Esophagus (tissue), 2 donors: ENCODE data around the gene ADORA2A. TPM values are rescaled to one million over a fixed set of nuclear protein-coding genes. Genes with fewer than 3 reads are reported as not detected.

Experiments used
- H3K27ac ChIP-seq, 2 donors: one replicate each; pipeline ENCODE4 v1.5.1; 2013; ENCODE audit warnings: low read depth in 2 of 2, mild to moderate bottlenecking in 2 of 2, inconsistent platforms in 1 of 2, low read length in 1 of 2, moderate library complexity in 1 of 2
- H3K27me3 ChIP-seq, 2 donors: one replicate each; pipeline ENCODE4 v1.6.1; 2013; ENCODE audit warnings: low read length in 2 of 2, control low read depth in 1 of 2, mild to moderate bottlenecking in 1 of 2; ENCODE audit not compliant: insufficient read depth in 2 of 2, control insufficient read depth in 1 of 2
- H3K36me3 ChIP-seq, 2 donors: one replicate each; pipeline ENCODE4 v1.6.1; 2013; ENCODE audit warnings: low read length in 1 of 2; ENCODE audit not compliant: control insufficient read depth in 2 of 2, insufficient read depth in 2 of 2
- H3K4me1 ChIP-seq, 2 donors: one replicate each; pipeline ENCODE4 v1.6.1; 2013; ENCODE audit warnings: low read length in 1 of 2; ENCODE audit not compliant: control insufficient read depth in 2 of 2, insufficient read depth in 2 of 2
- H3K4me3 ChIP-seq, 2 donors: one replicate each; pipeline ENCODE4 v1.5.1; 2013; ENCODE audit warnings: low read length in 2 of 2, mild to moderate bottlenecking in 2 of 2, low read depth in 1 of 2, moderate library complexity in 1 of 2
- H3K9me3 ChIP-seq, 2 donors: one replicate each; pipeline ENCODE4 v1.6.1; 2013; ENCODE audit warnings: mild to moderate bottlenecking in 2 of 2, low read depth in 1 of 2, low read length in 1 of 2, moderate library complexity in 1 of 2; ENCODE audit not compliant: control insufficient read depth in 2 of 2, insufficient read depth in 1 of 2
- WGBS, 2 donors: extraction: QIAGEN DNeasy Blood & Tissue Kit; methylation state at CpG; one replicate each; pipeline ENCODE4 v1.1.7; 2013; 5-methylcytosine and 5-hydroxymethylcytosine counted together
- polyA plus RNA-seq, 2 donors: library from polyadenylated mRNA; stranded (reverse); fragments of 200-250 nt; gene quantifications; one replicate each; pipeline ENCODE4 v1.2.3, GENCODE V29; 2013
- donor health status: healthy with polysubstance abuse.
- donor health status: Bipolar disorder and iron deficiency.

ADORA2A gene
- polyA plus RNA-seq, 2 donors = 0.72 to 0.92 TPM

DNA sequence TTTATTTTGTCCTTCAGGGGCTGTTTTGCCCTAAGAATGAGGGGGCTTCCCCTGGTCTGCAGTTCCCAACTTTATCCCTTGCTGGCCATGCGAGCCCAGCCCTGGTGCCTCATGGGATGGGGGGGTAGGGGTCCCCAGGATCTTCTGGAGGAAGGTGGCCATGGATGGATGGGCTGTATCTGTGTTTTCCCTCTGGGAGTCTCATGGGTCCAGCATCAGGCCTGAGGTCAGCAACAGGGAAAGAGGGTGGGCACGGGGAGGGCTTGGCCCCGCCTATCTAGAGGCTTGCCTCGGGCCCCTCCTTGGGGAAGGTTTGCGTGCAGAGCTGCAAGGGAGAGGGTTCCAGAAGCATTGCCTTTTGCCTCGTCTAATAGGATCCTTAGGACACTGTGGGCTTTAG lies 10.8 kb upstream of the ADORA2A start:
- Histone ChIP-seq H3K27ac (no peak overlapping the region), H3K27me3 (no peaks in the 10 kb centered on the region), H3K4me3 (no peak overlapping the region), H3K9me3 (no peaks in the 10 kb centered on the region), H3K4me1 (peaks cover 2 to 15% of the 10 kb centered on the region in 2 donors), H3K36me3 (peaks cover 13 to 30% of the 10 kb centered on the region in 2 donors)
- 78 to 86% methylated on average over 6 of the region's 6 CpGs for WGBS, 2 donors

DNA sequence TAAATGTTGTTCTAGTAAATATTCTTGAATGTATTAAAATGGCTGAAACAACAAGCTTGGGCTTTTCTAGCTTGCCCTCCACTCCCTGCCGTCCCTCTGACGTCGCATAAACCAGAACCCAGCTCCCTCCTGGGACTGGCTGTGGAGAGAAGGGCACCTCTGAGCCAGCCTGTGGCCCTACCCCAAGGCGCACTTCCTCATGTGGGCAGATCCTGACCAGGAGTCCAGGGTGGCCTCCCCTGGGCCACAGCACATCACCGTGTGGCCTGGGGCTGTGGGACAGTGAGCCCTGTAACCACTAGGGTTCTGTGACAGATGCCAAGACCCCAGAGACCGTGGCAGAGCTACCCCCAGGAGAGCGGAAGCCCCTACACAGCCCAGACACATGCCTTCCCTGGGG lies 10.2 kb upstream of the ADORA2A start:
- Histone ChIP-seq H3K9me3 (no peaks in the 10 kb centered on the region), H3K27ac (no peak overlapping the region), H3K27me3 (no peaks in the 10 kb centered on the region), H3K36me3 (peaks cover 10 to 28% of the 10 kb centered on the region in 2 donors), H3K4me3 (no peak overlapping the region), H3K4me1 (peaks cover 2 to 15% of the 10 kb centered on the region in 2 donors)
- 89 to 91% methylated on average over 7 of the region's 7 CpGs for WGBS, 2 donors

DNA sequence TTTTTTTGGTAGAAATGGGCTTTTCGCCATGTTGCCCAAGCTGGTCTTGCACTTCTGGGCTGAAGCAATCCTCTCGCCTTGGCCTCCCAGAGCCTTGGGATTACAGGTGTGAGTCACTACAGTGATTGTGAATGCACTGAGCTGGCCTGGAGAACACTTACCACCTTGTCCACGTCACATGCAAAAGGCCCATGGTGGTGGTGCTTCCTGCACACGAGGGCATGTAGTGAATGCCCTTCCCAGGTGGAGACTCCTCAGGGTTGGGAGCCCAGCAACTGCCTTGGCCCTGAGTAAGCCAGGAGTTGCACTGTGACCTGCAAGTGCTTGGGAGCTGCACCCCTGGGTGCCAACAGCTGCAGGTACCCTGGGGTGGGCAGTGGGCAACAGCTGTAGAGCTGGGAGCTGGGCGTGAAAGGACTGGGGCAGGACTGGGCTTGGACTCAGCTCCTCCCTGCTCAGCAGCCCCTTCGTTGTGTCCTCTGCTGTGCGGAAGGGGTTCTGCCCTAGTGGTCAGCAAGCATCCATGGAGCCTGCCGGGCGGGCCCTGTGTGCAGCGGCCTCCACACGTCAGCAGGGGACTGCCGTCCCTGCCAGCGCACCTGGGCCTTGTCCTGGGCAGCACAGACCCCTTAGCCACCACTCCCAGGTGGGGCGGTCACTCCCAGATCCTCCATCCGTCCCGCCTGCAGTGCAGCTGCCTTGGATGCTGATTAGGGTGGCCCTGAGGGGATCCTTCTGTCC lies 9.3 kb upstream of the ADORA2A start:
- H3K27me3 ChIP-seq = no peaks in the 10 kb centered on the region
- peaks cover 10 to 20% of the 10 kb centered on the region in 2 donors for H3K36me3 ChIP-seq
- H3K4me3 ChIP-seq = no peak overlapping the region
- no peaks in the 10 kb centered on the region for H3K9me3 ChIP-seq
- H3K4me1 ChIP-seq = peaks cover 2 to 15% of the 10 kb centered on the region in 2 donors
- H3K27ac ChIP-seq = no peak overlapping the region
- WGBS, 2 donors = 87 to 90% methylated on average over 16 of the region's 16 CpGs

DNA sequence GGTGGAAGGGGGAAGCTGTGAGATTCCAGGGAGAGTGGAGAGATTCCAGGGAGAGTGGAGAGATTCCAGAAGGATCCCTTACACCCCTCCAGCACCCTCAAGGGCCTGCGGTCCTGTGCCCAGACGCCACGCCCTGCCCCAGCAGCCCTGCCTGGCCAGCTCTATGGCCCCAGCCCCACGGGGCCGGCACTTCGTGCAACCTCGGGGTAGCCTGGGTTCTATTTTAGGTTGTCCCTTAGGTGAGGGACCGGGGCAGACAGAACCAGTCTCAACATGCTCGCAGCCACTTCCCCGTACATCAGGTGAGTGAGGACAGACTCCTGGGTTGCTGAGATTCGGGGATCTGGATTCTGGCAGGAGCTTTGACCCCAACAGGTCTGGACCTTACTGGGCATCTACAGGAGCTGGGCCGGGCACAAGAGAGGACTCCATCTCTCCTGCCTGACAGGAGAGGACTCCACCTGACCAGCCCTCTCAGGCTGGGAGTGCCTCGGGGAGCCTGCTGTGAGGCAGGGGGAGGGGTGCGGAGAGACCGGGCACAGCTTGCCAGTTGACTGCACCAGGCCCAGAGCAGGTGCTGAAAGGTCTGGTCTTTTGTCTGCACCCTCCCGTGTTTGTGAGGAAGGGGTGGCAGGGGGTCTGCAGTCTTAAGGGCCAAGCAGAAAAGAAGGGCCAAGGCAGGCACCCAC lies 8.5 kb upstream of the ADORA2A start:
- H3K9me3 ChIP-seq = no peaks in the 10 kb centered on the region
- peaks cover 10 to 20% of the 10 kb centered on the region in 2 donors for H3K36me3 ChIP-seq
- H3K27ac ChIP-seq = no peak overlapping the region
- H3K4me3 ChIP-seq = no peak overlapping the region
- 48 to 53% methylated on average over 16 of the region's 16 CpGs for WGBS, 2 donors
- no peaks in the 10 kb centered on the region for H3K27me3 ChIP-seq
- peaks cover 2 to 15% of the 10 kb centered on the region in 2 donors for H3K4me1 ChIP-seq

DNA sequence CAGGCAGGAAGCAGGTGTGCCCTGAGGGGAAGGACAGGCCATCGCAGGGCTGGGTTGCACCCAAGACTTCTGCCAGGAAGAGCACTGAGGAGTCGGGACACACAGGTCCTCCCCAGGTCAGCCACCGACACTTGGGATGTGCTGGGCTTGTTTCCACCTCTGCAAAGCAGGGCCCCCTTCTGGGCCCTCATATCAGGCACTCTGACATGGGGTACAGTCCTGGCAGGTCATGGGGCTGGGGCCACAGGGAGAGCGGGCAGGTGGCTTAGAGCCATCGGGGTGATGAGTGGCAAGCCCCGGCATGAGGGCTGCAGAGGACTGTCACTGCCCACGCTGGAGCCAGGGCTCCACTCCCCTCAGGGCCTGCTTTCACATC lies 7.9 kb upstream of the ADORA2A start:
- Histone ChIP-seq H3K9me3 (no peaks in the 10 kb centered on the region), H3K4me1 (peaks cover 2 to 19% of the 10 kb centered on the region in 2 donors), H3K27ac (no peak overlapping the region), H3K36me3 (peaks cover 10 to 15% of the 10 kb centered on the region in 2 donors), H3K4me3 (no peak overlapping the region), H3K27me3 (peaks cover 0 to 3% of the 10 kb centered on the region in 2 donors)
- 28 to 50% methylated on average over 7 of the region's 7 CpGs for WGBS, 2 donors

DNA sequence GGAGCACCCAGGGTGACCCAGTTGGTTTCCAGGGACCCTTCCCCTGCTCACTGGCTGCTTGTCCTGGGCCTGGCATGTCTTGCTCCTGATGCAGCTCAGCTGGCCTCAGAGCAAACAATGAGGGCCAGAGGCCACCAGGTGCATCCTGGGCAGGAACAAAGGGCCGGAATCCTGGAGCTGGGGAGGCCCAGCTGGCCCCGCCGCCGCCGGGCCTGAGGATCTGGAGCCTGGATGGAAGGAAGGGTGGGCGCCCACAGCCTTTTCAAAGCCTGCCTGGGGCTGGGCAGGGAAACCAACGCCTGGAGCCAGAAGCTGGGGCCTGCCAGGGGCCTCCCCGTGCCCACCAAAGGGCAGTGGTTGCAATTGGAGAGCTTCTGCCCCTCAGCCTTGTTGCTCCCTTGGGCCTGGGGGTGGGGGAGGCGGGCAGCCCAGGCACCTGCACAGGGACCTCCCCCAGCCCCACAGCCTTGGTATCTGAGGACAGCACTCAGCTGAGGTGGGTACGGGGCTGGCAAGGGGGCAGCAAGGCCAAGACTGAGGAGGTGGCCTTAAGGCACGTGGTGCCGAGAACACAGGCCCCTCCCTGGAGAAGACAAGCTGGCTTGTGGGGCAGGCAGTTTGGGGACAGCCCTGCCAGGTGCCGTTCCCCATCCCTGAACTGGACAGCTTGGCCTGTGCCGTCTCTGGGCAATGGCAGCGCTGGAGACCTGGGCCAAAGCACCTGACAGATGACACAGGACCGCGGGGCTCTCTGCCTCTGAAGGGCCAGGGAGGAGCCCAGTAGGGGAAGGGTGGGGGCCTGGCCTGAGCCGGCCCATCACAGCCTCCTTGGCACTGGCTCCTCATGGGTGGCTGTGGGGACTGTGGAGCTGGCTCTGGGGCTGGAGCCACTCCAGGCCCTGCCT lies 7.1 kb upstream of the ADORA2A start:
- H3K27ac ChIP-seq = no peak overlapping the region
- WGBS, 2 donors = 50 to 57% methylated on average over 18 of the region's 18 CpGs

DNA sequence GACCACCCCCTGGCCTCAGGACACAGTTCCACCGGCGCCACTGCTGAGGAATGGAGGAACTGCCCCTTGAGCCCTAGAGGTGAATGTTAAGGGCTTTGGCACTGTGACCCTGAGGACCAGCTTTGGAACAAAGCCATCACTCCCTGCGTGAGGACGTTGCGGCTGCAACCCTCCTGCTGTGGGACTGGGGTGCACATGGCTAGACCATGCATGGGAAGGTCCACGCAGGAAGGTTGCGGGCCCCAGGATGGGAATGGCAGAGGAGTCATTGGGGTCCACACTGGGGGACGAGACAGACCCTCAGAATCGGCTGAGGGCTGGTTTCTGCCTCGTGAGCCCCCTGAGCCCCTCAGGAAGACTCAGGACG lies 6.4 kb upstream of the ADORA2A start:
- H3K36me3 ChIP-seq = peaks cover 0 to 8% of the 10 kb centered on the region in 2 donors
- WGBS, 2 donors = 61 to 65% methylated on average over 11 of the region's 11 CpGs
- H3K4me3 ChIP-seq = no peak overlapping the region
- H3K27me3 ChIP-seq = peaks cover 0 to 5% of the 10 kb centered on the region in 2 donors
- H3K4me1 ChIP-seq = peaks cover 2 to 19% of the 10 kb centered on the region in 2 donors
- H3K27ac ChIP-seq = no peak overlapping the region
- no peaks in the 10 kb centered on the region for H3K9me3 ChIP-seq

More for the DNA sequence above, 7.1 kb upstream of the ADORA2A start:
- H3K4me3 ChIP-seq = no peak overlapping the region
- H3K9me3 ChIP-seq = no peaks in the 10 kb centered on the region
- H3K4me1 ChIP-seq = peaks cover 2 to 19% of the 10 kb centered on the region in 2 donors
- H3K36me3 ChIP-seq = peaks cover 4 to 8% of the 10 kb centered on the region in 2 donors
- peaks cover 0 to 5% of the 10 kb centered on the region in 2 donors for H3K27me3 ChIP-seq

DNA sequence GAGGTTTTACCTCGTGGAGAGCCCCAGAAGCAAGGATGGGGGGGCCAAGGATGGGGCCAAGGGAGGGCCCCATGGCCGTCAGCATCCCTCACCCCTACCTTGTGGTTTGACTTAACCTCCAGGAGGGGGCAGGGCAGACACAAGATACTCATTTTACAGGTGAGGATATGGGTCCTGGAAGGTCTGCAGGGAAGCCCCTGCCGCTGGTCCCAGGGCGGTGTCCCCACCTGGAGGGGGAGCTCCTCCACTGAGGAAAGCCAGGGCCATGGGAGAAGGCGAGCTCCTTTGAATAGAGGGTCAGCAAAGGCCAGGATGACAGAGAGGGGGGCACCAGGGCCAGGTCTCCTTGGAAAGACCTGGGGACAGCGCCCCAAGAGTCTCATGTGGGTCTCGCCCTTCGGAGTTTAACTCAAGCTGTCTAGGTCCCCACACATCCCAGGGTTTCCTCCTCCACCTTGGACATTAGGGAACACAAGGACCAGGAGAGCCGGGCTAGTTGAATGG lies 5.9 kb upstream of the ADORA2A start:
- no peaks in the 10 kb centered on the region for H3K9me3 ChIP-seq
- 40 to 46% methylated on average over 9 of the region's 9 CpGs for WGBS, 2 donors
- H3K4me3 ChIP-seq = no peak overlapping the region
- peaks cover 0 to 5% of the 10 kb centered on the region in 2 donors for H3K27me3 ChIP-seq
- peaks cover 0 to 8% of the 10 kb centered on the region in 2 donors for H3K36me3 ChIP-seq
- peaks cover 2 to 19% of the 10 kb centered on the region in 2 donors for H3K4me1 ChIP-seq
- no peak overlapping the region for H3K27ac ChIP-seq

DNA sequence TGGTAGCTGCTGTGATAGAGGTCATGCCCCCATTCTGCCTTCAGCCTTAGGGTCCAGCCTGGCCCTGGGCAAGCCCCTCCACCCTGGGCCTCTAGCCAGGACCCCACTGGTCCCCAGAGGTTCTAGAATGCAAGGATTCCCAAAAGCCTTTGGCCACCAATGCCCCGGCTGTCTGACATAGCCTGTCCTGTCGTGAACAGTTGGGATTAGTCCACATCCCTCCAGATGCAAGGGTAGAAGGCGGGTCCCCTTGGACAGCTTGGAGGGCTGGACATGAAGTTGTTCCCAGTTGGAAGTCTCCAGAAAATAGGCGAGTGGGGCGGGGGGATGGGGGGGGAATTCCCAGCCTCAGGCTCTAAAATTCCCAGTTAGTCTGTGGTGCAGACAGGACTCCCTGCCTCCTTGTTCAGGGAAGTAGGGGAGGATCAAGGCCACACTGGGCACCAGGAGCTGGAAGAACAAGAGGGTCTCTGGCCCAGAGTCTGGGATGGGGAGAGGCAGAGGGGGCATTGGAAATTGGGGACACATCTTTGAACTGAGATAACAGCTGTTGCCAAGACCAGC lies 5.2 kb upstream of the ADORA2A start:
- no peak overlapping the region for H3K4me3 ChIP-seq
- H3K4me1 ChIP-seq = peaks cover 2 to 19% of the 10 kb centered on the region in 2 donors
- peaks cover 0 to 5% of the 10 kb centered on the region in 2 donors for H3K27me3 ChIP-seq
- no peak overlapping the region for H3K27ac ChIP-seq
- peaks cover 0 to 5% of the 10 kb centered on the region in 2 donors for H3K36me3 ChIP-seq
- WGBS, 2 donors = 58 to 67% methylated on average over 5 of the region's 5 CpGs
- H3K9me3 ChIP-seq = no peaks in the 10 kb centered on the region
